Glutamatergic neuron (in vitro differentiated cells): Measurements from ENCODE around the gene TMIGD3. TPM values are rescaled to one million over a fixed set of nuclear protein-coding genes. Genes with fewer than 3 reads are reported as not detected.

Experiments used
- DNase-seq: peaks from one replicate; pipeline ENCODE4 v3.0.0; 2022
- H3K27ac Mint-ChIP-seq: one replicate; pipeline ENCODE4 v1.8.0; 2020; ENCODE audit warnings: mild to moderate bottlenecking, mixed read lengths, inconsistent platforms; ENCODE audit not compliant: unreplicated experiment
- H3K27me3 Mint-ChIP-seq: one replicate; pipeline ENCODE4 v1.8.0; 2020; ENCODE audit warnings: mild to moderate bottlenecking, moderate library complexity, mixed read lengths, inconsistent platforms; ENCODE audit not compliant: unreplicated experiment
- H3K36me3 Mint-ChIP-seq: one replicate; pipeline ENCODE4 v1.8.0; 2020; ENCODE audit warnings: mild to moderate bottlenecking, mixed read lengths, inconsistent platforms; ENCODE audit not compliant: unreplicated experiment
- H3K4me1 Mint-ChIP-seq: one replicate; pipeline ENCODE4 v1.8.0; 2020; ENCODE audit warnings: mild to moderate bottlenecking, low read depth, mixed read lengths, inconsistent platforms; ENCODE audit not compliant: unreplicated experiment
- H3K4me3 Mint-ChIP-seq: one replicate; pipeline ENCODE4 v1.8.0; 2020; ENCODE audit warnings: mild to moderate bottlenecking, mixed read lengths, inconsistent platforms; ENCODE audit not compliant: unreplicated experiment
- H3K9me3 Mint-ChIP-seq: one replicate; pipeline ENCODE4 v1.8.0; 2020; ENCODE audit warnings: mild to moderate bottlenecking, moderate library complexity, mixed read lengths, inconsistent platforms; ENCODE audit not compliant: unreplicated experiment
- CTCF ChIP-seq: fragments of 200-600 bp; sonication (generic); IDR thresholded peaks from one replicate; pipeline ENCODE4 v1.5.0; 2021; ENCODE audit not compliant: partially characterized antibody, unreplicated experiment
- total RNA-seq: library from RNA; stranded (reverse); fragmentation: NEBNext Ultra II Directional; extraction: Animal tissue kit (Norgen Biotek cat#: 25700); gene quantifications from one replicate; pipeline ENCODE4 v1.2.1, GENCODE V29; 2021; ENCODE audit not compliant: unreplicated experiment

TMIGD3 gene
- total RNA-seq, 1 donor from 2014 or later = not detected

- no peak for DNase-seq
- Mint-ChIP-seq H3K27me3 (no peaks in the 10 kb centered on the region), H3K4me3 (no peak overlapping the region), H3K36me3 (no peaks in the 10 kb centered on the region), H3K9me3 (peaks cover 3% of the 10 kb centered on the region), H3K4me1 (no peaks in the 10 kb centered on the region), H3K27ac (no peak overlapping the region)
- no peak for TF ChIP-seq CTCF
Measured at GRCh38 chr1:111512931-111513330, 9.5 kb upstream of the TMIGD3 start.

GRCh38 chr1:111512132-111512889, 8.9 kb upstream of the TMIGD3 start:
- H3K36me3 Mint-ChIP-seq = no peaks in the 10 kb centered on the region
- no peaks in the 10 kb centered on the region for H3K27me3 Mint-ChIP-seq
- DNase-seq = no peak
- TF ChIP-seq CTCF = no peak
- H3K4me1 Mint-ChIP-seq = no peaks in the 10 kb centered on the region
- no peak overlapping the region for H3K27ac Mint-ChIP-seq
- no peak overlapping the region for H3K4me3 Mint-ChIP-seq
- peaks cover 3% of the 10 kb centered on the region for H3K9me3 Mint-ChIP-seq

- no peaks in the 10 kb centered on the region for H3K36me3 Mint-ChIP-seq
- peaks cover 1% of the 10 kb centered on the region for H3K9me3 Mint-ChIP-seq
- no peaks in the 10 kb centered on the region for H3K27me3 Mint-ChIP-seq
- no peak for TF ChIP-seq CTCF
- no peaks in the 10 kb centered on the region for H3K4me1 Mint-ChIP-seq
- DNase-seq = no peak
- H3K27ac Mint-ChIP-seq = no peak overlapping the region
- no peak overlapping the region for H3K4me3 Mint-ChIP-seq
Measured at GRCh38 chr1:111511370-111511769, 7.9 kb upstream of the TMIGD3 start.

- DNase-seq = no peak
- Mint-ChIP-seq H3K9me3 (peaks cover 1% of the 10 kb centered on the region), H3K4me3 (no peak overlapping the region), H3K36me3 (no peaks in the 10 kb centered on the region), H3K27ac (no peak overlapping the region), H3K4me1 (no peaks in the 10 kb centered on the region), H3K27me3 (peaks cover 3% of the 10 kb centered on the region)
- no peak for TF ChIP-seq CTCF
Measured at GRCh38 chr1:111509997-111510375, 6.6 kb upstream of the TMIGD3 start.

GRCh38 chr1:111507411-111508201, 4.2 kb upstream of the TMIGD3 start:
- Mint-ChIP-seq H3K27ac (peak overlapping the region; percentile 75), H3K27me3 (peaks cover 3% of the 10 kb centered on the region), H3K9me3 (no peaks in the 10 kb centered on the region), H3K36me3 (no peaks in the 10 kb centered on the region), H3K4me1 (no peaks in the 10 kb centered on the region), H3K4me3 (peak overlapping the region; percentile 78)
- peak; percentile 83 for DNase-seq
- no peak for TF ChIP-seq CTCF
